ENCODE data around the gene KLK12. TPM values are rescaled to one million over a fixed set of nuclear protein-coding genes. Genes with fewer than 3 reads are reported as not detected.

KLK12 gene
- total and polyA plus RNA-seq, 2 donors (not counting 3 experiments of a cell fraction or from before 2014, with no cell fraction given): not detected

GRCh38 chr19:51026554-51026831, 8.3 kb downstream of the KLK12 start, which contains the start of gene KLK11:
TSS of gene KLK11 (minus strand) at chr19:51026616. CDS start at chr19:51025631, 985 bp downstream.
- no peak within 1 kb of the TSS for H3K27ac ChIP-seq (ENCODE audit: insufficient read depth, low read depth, low read length)
- BruUV-seq (replicated peaks): no TSS peak
- H3K79me2 ChIP-seq (ENCODE audit: control insufficient read depth, insufficient read depth, low read length): no peaks in the 10 kb centered on the region
- DNase-seq (ENCODE audit: low read depth, low spot score) (no peak), FAIRE-seq (no peak)
- H3K9me3 ChIP-seq (replicated peaks; ENCODE audit: control insufficient read depth, insufficient read depth, low read length): no peaks in the 10 kb centered on the region
- no peak within 1 kb of the TSS for H3K4me3 ChIP-seq (replicated peaks in 1 of 3; ENCODE audit: insufficient read depth in 1 of 3, low read depth in 1 of 3, low read length in 3 of 3)
- no peaks in the 10 kb centered on the region for H4K20me1 ChIP-seq (replicated peaks; ENCODE audit: control insufficient read depth, extremely low read depth, insufficient read depth, low read length)
- dilution Hi-C loops (cut with MboI; ENCODE audit: extremely low pct_ligation_motif_present, low sequenced_read_pairs) (no loop called here), intact Hi-C loops (cut with micrococcal nuclease) (no loop called here)
- POLR2A ChIA-PET: no interaction called here
- no peak within 1 kb of the TSS for H3K4me2 ChIP-seq (ENCODE audit: insufficient read depth, low read length)
- H3K36me3 ChIP-seq (ENCODE audit: control insufficient read depth in 2 of 2, extremely low read depth in 1 of 2, insufficient read depth in 2 of 2, low read length in 2 of 2): no peaks in the 10 kb centered on the region
- H3K4me1 ChIP-seq (ENCODE audit: control insufficient read depth, extremely low read depth, insufficient read depth, low read length): no peaks in the 10 kb centered on the region
- TF ChIP-seq, protein P1, sequence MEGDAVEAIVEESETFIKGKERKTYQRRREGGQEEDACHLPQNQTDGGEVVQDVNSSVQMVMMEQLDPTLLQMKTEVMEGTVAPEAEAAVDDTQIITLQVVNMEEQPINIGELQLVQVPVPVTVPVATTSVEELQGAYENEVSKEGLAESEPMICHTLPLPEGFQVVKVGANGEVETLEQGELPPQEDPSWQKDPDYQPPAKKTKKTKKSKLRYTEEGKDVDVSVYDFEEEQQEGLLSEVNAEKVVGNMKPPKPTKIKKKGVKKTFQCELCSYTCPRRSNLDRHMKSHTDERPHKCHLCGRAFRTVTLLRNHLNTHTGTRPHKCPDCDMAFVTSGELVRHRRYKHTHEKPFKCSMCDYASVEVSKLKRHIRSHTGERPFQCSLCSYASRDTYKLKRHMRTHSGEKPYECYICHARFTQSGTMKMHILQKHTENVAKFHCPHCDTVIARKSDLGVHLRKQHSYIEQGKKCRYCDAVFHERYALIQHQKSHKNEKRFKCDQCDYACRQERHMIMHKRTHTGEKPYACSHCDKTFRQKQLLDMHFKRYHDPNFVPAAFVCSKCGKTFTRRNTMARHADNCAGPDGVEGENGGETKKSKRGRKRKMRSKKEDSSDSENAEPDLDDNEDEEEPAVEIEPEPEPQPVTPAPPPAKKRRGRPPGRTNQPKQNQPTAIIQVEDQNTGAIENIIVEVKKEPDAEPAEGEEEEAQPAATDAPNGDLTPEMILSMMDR (IDR thresholded peaks at IDR 0.05; ENCODE audit: extremely low read depth in 1 of 2, insufficient read depth in 1 of 2, low read depth in 1 of 2, low read length in 2 of 2): no peak
- no peak for TF ChIP-seq MYC (IDR thresholded peaks at IDR 0.05; ENCODE audit: low read depth, low read length)
- no peak for TF ChIP-seq JUN (IDR thresholded peaks at IDR 0.05; ENCODE audit: borderline replicate concordance, insufficient read depth, insufficient read length, low read depth)
- no peak for TF ChIP-seq POLR2A (IDR thresholded peaks at IDR 0.05; ENCODE audit: low read depth, low read length)
- TF ChIP-seq POLR2AphosphoS5 (IDR thresholded peaks at IDR 0.05; ENCODE audit: insufficient read depth, low read depth, low read length): no peak
- no peak for TF ChIP-seq EZH2 (IDR thresholded peaks at IDR 0.05; ENCODE audit: borderline replicate concordance, low read depth, low read length, severe bottlenecking)
- TF ChIP-seq MAX (IDR thresholded peaks at IDR 0.05; ENCODE audit: insufficient read depth, insufficient read length): no peak
- TF ChIP-seq GATA2 (IDR thresholded peaks at IDR 0.05; ENCODE audit: insufficient read depth, insufficient read length, low read depth, low read length): no peak
- no peak for TF ChIP-seq FOS (IDR thresholded peaks at IDR 0.05; ENCODE audit: borderline replicate concordance, insufficient read depth, low read length)
- CTCF ChIA-PET: no interaction called here
- H3K9ac ChIP-seq (replicated peaks; ENCODE audit: extremely low read depth, insufficient read depth, low read length): no peak within 1 kb of the TSS
- no peak within 1 kb of the TSS for H2AFZ ChIP-seq (ENCODE audit: low read depth, low read length)
- no peaks in the 10 kb centered on the region for H3K9me1 ChIP-seq (replicated peaks; ENCODE audit: control insufficient read depth, extremely low read depth, insufficient read depth, low read length)
- H3K27me3 ChIP-seq (ENCODE audit: control insufficient read depth in 2 of 2, insufficient read depth in 2 of 2, low read length in 2 of 2): no peaks in the 10 kb centered on the region

Measured in endothelial cell of umbilical vein (primary cell).